Mesothelial cell of epicardium (in vitro differentiated cells): ENCODE results near the gene NEIL3. TPM values are rescaled to one million over a fixed set of nuclear protein-coding genes. Genes with fewer than 3 reads are reported as not detected.

Experiments used
- DNase-seq, 2 experiments: peaks; one replicate each; pipeline ENCODE4 v3.0.0; 2021; ENCODE audit warnings: low spot score in 2 of 2; ENCODE audit not compliant: unreplicated experiment in 2 of 2
- H3K27ac Mint-ChIP-seq: 2 replicates; pipeline ENCODE4 v1.8.0; 2021; ENCODE audit warnings: mixed read lengths
- H3K27me3 Mint-ChIP-seq: 2 replicates; pipeline ENCODE4 v1.8.0; 2021; ENCODE audit warnings: low read depth, mixed read lengths
- H3K36me3 Mint-ChIP-seq: 2 replicates; pipeline ENCODE4 v1.8.0; 2021; ENCODE audit warnings: mixed read lengths
- H3K4me1 Mint-ChIP-seq: 2 replicates; pipeline ENCODE4 v1.8.0; 2021; ENCODE audit warnings: mixed read lengths
- H3K4me3 Mint-ChIP-seq: 2 replicates; pipeline ENCODE4 v1.8.0; 2021; ENCODE audit warnings: mild to moderate bottlenecking, moderate library complexity, mixed read lengths
- H3K9me3 Mint-ChIP-seq: 2 replicates; pipeline ENCODE4 v1.8.0; 2021; ENCODE audit warnings: mixed read lengths
- total RNA-seq: library from RNA; stranded (reverse); gene quantifications from 3 replicates; pipeline ENCODE4 v1.2.1, GENCODE V29; 2021
- TF ChIP-seq, protein P1 (sequence below): fragments of 200-600 bp; sonication (generic); IDR thresholded peaks from one replicate; pipeline ENCODE4 v1.5.0; 2021; ENCODE audit warnings: antibody characterized with exemption; ENCODE audit not compliant: unreplicated experiment

Gene NEIL3
- total RNA-seq, 1 donor from 2014 or later: 6.2 TPM

DNA sequence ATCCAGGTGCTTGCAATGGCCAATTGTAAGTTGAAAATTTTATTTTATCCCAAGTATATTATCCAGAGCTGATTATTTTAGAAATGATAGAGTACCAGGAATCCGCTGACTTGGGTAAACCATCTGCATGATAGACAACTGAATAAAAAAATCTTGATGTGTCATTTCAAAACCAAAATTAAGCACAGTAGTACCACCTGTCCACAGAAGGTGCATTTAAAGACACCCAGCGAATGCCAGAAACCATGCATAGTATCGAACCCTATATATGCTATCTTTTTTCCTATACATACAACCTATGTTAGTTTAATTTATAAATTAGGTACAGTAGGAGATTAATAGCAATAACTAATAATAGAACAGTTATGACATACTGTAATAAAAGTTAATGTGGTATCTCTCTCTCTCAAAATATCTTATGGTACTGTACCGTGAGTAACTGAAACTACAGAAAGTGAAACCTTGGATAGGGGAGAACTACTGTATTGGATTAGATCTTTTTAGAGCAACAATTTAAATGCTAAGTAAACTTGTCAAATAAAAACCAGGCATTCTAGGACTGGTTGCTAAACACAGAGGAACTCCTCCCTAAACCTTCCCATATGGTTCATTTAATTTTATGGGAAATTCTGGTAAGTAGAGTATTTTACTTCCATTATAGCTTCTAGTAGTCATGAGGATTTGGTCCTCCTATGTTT is 6.2 kb downstream of the NEIL3 start:
- H3K4me3 Mint-ChIP-seq: no peak overlapping the region

DNA sequence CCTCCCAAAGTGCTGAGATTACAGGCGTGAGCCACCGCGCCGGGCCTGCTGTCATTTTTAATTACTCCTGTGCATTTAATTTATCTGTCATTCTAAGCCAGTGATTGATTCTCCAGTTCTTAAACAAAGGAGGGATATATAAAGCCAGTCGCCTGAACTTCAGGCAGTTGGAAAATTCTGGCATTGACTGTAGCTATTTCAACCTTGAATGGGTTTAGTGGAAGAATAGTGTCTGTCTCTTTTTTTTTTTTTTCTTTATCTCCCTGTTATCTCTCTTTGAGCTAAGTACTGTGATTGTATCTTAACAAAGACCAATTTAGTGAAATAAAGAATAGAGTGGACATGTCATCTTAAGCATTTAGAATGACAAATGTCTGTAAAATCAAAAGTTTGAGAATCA is 11.0 kb downstream of the NEIL3 start:
- H3K4me1 Mint-ChIP-seq: peaks cover 55% of the 10 kb centered on the region
- H3K36me3 Mint-ChIP-seq: no peaks in the 10 kb centered on the region
- no peaks in the 10 kb centered on the region for H3K9me3 Mint-ChIP-seq
- H3K27ac Mint-ChIP-seq: peak overlapping the region; percentile 83
- TF ChIP-seq, protein P1, sequence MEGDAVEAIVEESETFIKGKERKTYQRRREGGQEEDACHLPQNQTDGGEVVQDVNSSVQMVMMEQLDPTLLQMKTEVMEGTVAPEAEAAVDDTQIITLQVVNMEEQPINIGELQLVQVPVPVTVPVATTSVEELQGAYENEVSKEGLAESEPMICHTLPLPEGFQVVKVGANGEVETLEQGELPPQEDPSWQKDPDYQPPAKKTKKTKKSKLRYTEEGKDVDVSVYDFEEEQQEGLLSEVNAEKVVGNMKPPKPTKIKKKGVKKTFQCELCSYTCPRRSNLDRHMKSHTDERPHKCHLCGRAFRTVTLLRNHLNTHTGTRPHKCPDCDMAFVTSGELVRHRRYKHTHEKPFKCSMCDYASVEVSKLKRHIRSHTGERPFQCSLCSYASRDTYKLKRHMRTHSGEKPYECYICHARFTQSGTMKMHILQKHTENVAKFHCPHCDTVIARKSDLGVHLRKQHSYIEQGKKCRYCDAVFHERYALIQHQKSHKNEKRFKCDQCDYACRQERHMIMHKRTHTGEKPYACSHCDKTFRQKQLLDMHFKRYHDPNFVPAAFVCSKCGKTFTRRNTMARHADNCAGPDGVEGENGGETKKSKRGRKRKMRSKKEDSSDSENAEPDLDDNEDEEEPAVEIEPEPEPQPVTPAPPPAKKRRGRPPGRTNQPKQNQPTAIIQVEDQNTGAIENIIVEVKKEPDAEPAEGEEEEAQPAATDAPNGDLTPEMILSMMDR: no peak
- H3K27me3 Mint-ChIP-seq: no peaks in the 10 kb centered on the region
- DNase-seq: no peak
- H3K4me3 Mint-ChIP-seq: no peak overlapping the region

More for the DNA sequence above, 6.2 kb downstream of the NEIL3 start:
- H3K4me1 Mint-ChIP-seq: peaks cover 22% of the 10 kb centered on the region
- H3K36me3 Mint-ChIP-seq: no peaks in the 10 kb centered on the region
- DNase-seq: no peak
- TF ChIP-seq, protein P1: no peak
- no peaks in the 10 kb centered on the region for H3K9me3 Mint-ChIP-seq
- H3K27me3 Mint-ChIP-seq: no peaks in the 10 kb centered on the region
- no peak overlapping the region for H3K27ac Mint-ChIP-seq

DNA sequence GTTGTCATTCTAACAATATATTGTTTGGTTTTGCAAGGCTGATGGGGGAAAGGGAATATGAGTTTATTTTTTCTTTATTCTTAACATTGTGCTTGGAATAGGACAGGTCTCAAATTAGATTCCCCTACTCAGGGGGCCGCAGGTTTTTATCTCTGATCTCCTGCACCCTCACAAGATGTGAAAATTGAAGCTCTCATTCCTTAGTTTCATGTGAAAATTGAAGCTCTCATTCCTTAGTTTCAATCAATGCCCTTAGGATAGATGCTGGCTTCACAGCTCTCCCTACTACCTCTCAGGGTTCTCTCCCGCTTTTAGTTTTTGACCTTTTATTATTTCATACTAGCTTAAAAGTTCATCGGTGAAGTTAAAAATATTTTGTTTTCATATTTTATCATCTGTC is 12.0 kb downstream of the NEIL3 start:
- TF ChIP-seq, protein P1: no peak
- Mint-ChIP-seq H3K27me3 (no peaks in the 10 kb centered on the region), H3K9me3 (peaks cover 7% of the 10 kb centered on the region), H3K36me3 (peaks cover 5% of the 10 kb centered on the region), H3K27ac (peak overlapping the region; percentile 49), H3K4me3 (no peak overlapping the region), H3K4me1 (peaks cover 52% of the 10 kb centered on the region)
- no peak for DNase-seq

DNA sequence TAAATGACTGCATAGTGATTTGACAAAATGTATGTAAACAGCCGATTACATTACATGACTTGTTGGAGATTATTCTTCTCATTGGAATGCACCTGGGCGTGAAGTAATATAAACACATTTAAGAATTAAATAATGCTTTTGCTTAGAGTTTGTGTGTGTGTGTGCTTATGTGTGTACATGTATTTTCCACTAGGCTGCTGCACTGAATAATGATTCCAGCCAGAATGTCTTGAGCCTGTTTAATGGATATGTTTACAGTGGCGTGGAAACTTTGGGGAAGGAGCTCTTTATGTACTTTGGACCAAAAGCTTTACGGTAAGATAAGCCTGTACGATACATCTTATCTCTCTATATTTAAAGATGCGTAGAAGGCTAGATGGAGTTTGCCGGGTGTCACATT is 12.6 kb downstream of the NEIL3 start:
- DNase-seq: no peak
- TF ChIP-seq, protein P1: no peak
- no peak overlapping the region for H3K4me3 Mint-ChIP-seq
- peaks cover 13% of the 10 kb centered on the region for H3K9me3 Mint-ChIP-seq
- H3K36me3 Mint-ChIP-seq: peaks cover 10% of the 10 kb centered on the region
- peak overlapping the region; percentile 49 for H3K27ac Mint-ChIP-seq
- H3K4me1 Mint-ChIP-seq: peaks cover 48% of the 10 kb centered on the region
- no peaks in the 10 kb centered on the region for H3K27me3 Mint-ChIP-seq

DNA sequence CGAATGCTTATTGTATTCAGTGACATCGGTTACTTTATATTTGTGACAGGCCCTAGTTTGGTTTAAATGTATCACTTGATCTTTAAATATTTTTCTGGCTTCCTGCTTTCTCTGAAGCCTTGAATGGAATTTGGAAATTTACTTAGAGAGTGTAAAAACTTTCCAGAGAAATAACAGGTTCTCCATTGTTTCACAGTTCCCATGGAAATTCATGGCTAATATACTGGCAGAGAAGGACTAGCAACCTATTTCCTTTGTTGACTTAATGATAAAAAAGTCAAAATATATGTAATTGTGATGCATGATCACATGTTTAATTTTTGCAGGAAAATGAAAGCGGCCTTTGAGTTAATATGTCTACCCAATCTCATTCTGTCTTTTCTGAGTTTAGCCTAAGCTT is 13.2 kb downstream of the NEIL3 start:
- no peaks in the 10 kb centered on the region for H3K27me3 Mint-ChIP-seq
- H3K27ac Mint-ChIP-seq: peak overlapping the region; percentile 49
- H3K4me3 Mint-ChIP-seq: no peak overlapping the region
- H3K9me3 Mint-ChIP-seq: peaks cover 20% of the 10 kb centered on the region
- no peak for DNase-seq
- TF ChIP-seq, protein P1: no peak
- peaks cover 15% of the 10 kb centered on the region for H3K36me3 Mint-ChIP-seq
- peaks cover 48% of the 10 kb centered on the region for H3K4me1 Mint-ChIP-seq
